Colonic mucosa (tissue), 4 donors: ENCODE results near the gene CSF2RB. TPM values are rescaled to one million over a fixed set of nuclear protein-coding genes. Genes with fewer than 3 reads are reported as not detected.

Source experiments
- DNase-seq: peaks from one replicate; pipeline ENCODE4 v3.0.0-alpha.2; 2020
- H3K27ac ChIP-seq: fragments of 200-600 bp; one replicate; pipeline ENCODE4 v1.8.0; 2021
- H3K27me3 ChIP-seq: fragments of 200-600 bp; one replicate; pipeline ENCODE4 v1.8.0; 2021
- H3K36me3 ChIP-seq: fragments of 200-600 bp; one replicate; pipeline ENCODE4 v1.8.0; 2021
- H3K4me1 ChIP-seq: fragments of 200-600 bp; one replicate; pipeline ENCODE4 v1.8.0; 2021; ENCODE audit warnings: mild to moderate bottlenecking
- H3K4me3 ChIP-seq: fragments of 200-600 bp; one replicate; pipeline ENCODE4 v1.8.0; 2021
- H3K9ac ChIP-seq, 2 donors: one replicate each; pipeline ENCODE4 v1.7.0; 2013; ENCODE audit warnings: control low read depth in 2 of 2, low read depth in 2 of 2, low read length in 2 of 2
- H3K9me3 ChIP-seq: fragments of 200-600 bp; one replicate; pipeline ENCODE4 v1.8.0; 2021
- CTCF ChIP-seq: fragments of 200-600 bp; IDR thresholded peaks from one replicate; pipeline ENCODE4 v1.8.0; 2022; ENCODE audit warnings: antibody characterized with exemption, mild to moderate bottlenecking
- intact Hi-C: fragments of 100-400 bp; cut with DNase I; formaldehyde crosslinking; loops from one replicate; pipeline ENCODE4 v1.14.1; 2022
- total RNA-seq, 2 donors: library from RNA; stranded (reverse); fragmentation: NEBNext Ultra II Directional in 1 of 2; extraction: Animal tissue kit (Norgen Biotek cat#: 25700) in 1 of 2; gene quantifications; one replicate each; pipeline ENCODE4 v1.2.1, GENCODE V29; 2021
- donor health status: healthy.
- donor health status: DM: no; HTN: no; CAD: no.
- donor health status: DM: no; HTN: no; CAD: no.

Gene CSF2RB
- total RNA-seq, 2 donors from 2014 or later, result 2.1 to 5.2 TPM

- Histone ChIP-seq H3K27me3 (no peaks in the 10 kb centered on the region), H3K36me3 (no peaks in the 10 kb centered on the region), H3K27ac (peak overlapping the region; percentile 33), H3K9ac (peak overlapping the region in 1 of 2 donors; percentile 12), H3K4me1 (no peaks in the 10 kb centered on the region), H3K4me3 (no peak overlapping the region), H3K9me3 (no peaks in the 10 kb centered on the region)
- intact Hi-C loops, result no loop called here
- no peak for DNase-seq
- no peak for TF ChIP-seq CTCF
These were observed 568 bp upstream of the CSF2RB start for GRCh38 chr22:36912694-36913426.

GRCh38 chr22:36914390-36914752 is 943 bp downstream of the CSF2RB start:
- Histone ChIP-seq H3K4me3 (peak overlapping the region; percentile 19), H3K27ac (peak overlapping the region; percentile 33), H3K9ac (no peak overlapping the region), H3K36me3 (no peaks in the 10 kb centered on the region), H3K4me1 (no peaks in the 10 kb centered on the region), H3K9me3 (no peaks in the 10 kb centered on the region), H3K27me3 (no peaks in the 10 kb centered on the region)
- no peak for DNase-seq
- TF ChIP-seq CTCF, result no peak
- intact Hi-C loops, result no loop called here

- H3K4me1 ChIP-seq, result no peaks in the 10 kb centered on the region
- no peaks in the 10 kb centered on the region for H3K9me3 ChIP-seq
- DNase-seq, result no peak
- no peak overlapping the region for H3K27ac ChIP-seq
- H3K36me3 ChIP-seq, result no peaks in the 10 kb centered on the region
- intact Hi-C loops, result no loop called here
- no peak for TF ChIP-seq CTCF
- no peaks in the 10 kb centered on the region for H3K27me3 ChIP-seq
- H3K9ac ChIP-seq, result no peak overlapping the region
- H3K4me3 ChIP-seq, result no peak overlapping the region
These were observed 2.6 kb downstream of the CSF2RB start for GRCh38 chr22:36916034-36916433.

- no peaks in the 10 kb centered on the region for H3K36me3 ChIP-seq
- no peak for DNase-seq
- H3K27ac ChIP-seq, result no peak overlapping the region
- H3K27me3 ChIP-seq, result no peaks in the 10 kb centered on the region
- H3K4me1 ChIP-seq, result no peaks in the 10 kb centered on the region
- H3K9me3 ChIP-seq, result no peaks in the 10 kb centered on the region
- no peak overlapping the region for H3K4me3 ChIP-seq
- intact Hi-C loops, result no loop called here
- H3K9ac ChIP-seq, result no peak overlapping the region
- TF ChIP-seq CTCF, result no peak
These were observed 5.3 kb downstream of the CSF2RB start for GRCh38 chr22:36918586-36919284.

- intact Hi-C loops, result no loop called here
- no peaks in the 10 kb centered on the region for H3K36me3 ChIP-seq
- TF ChIP-seq CTCF, result no peak
- H3K27me3 ChIP-seq, result no peaks in the 10 kb centered on the region
- no peaks in the 10 kb centered on the region for H3K4me1 ChIP-seq
- H3K9me3 ChIP-seq, result no peaks in the 10 kb centered on the region
- H3K9ac ChIP-seq, result no peak overlapping the region
- no peak overlapping the region for H3K4me3 ChIP-seq
- H3K27ac ChIP-seq, result no peak overlapping the region
- no peak for DNase-seq
These were observed 8.1 kb downstream of the CSF2RB start for GRCh38 chr22:36921309-36922104.
